ENCODE results near the gene ELOA. TPM values are rescaled to one million over a fixed set of nuclear protein-coding genes. Genes with fewer than 3 reads are reported as not detected.
A peak's percentile ranks its signal among the peaks of the same experiment; 100 is the strongest.

ELOA gene
- total and polyA plus RNA-seq, 2 of the 13 experiments (the other 11 are each of a cell fraction or from before 2014, with no cell fraction given), result 14.2 to 28.5 TPM

DNA sequence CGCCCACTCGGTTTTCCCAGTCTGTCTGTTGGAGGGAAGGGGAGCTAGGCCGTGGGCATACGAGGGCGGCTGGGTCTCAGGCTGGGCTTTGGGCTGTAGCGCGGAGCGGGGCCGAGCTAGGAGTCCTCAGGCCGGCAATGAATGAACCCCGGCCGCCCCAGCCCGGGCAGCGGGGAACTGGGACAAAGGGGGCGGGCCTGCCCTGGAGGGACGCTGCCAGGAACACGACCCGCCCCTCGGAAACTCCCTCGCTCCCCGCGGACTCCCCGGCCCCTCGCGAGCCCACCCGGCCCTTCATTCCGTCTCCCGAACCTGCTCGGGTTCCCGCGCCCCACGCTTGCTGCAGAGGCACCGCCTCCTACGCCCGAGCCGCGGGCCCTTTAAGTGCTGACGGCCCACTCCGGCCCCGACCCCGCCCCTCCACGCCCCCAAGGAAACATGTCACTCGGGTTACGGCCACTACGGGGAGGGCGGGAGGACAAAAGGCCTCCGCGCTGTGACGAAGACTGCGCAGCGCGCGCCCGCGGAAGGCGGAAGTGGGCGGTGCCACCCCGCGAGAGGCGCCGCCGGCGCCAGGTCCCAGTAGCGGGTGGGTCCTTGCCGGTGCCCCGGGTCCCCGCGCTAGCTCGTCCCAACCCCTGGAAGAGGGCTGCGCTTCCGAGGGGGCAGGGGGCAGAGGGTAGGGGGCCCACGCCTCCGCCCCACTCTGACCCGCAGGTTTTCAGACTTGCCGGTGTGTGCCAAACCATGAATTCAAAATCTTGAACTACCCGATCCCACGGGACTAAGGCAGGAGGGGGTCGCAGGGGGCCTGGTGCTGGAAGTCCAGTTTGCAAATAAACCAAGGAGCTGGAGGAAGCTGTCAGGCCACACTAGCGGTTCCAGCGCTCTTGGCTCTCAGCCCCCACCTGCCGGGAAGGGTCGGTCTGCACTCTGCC is 57.4 kb downstream of the ELOA start, which contains the start of gene GALE (continued):
- TF ChIP-seq, protein P1, sequence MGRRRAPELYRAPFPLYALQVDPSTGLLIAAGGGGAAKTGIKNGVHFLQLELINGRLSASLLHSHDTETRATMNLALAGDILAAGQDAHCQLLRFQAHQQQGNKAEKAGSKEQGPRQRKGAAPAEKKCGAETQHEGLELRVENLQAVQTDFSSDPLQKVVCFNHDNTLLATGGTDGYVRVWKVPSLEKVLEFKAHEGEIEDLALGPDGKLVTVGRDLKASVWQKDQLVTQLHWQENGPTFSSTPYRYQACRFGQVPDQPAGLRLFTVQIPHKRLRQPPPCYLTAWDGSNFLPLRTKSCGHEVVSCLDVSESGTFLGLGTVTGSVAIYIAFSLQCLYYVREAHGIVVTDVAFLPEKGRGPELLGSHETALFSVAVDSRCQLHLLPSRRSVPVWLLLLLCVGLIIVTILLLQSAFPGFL (CRISPR knock-in tag; IDR thresholded peaks at IDR 0.05), result no peak
- TF ChIP-seq ZNF510 (CRISPR knock-in tag; IDR thresholded peaks at IDR 0.05; ENCODE audit: low read depth) (no peak), ZFP36L2 (CRISPR knock-in tag; IDR thresholded peaks at IDR 0.05) (no peak), ZNF616 (CRISPR knock-in tag; IDR thresholded peaks at IDR 0.05; ENCODE audit: low read depth) (no peak), SRY (CRISPR knock-in tag; IDR thresholded peaks at IDR 0.05) (peak; percentile 88), HOXD1 (CRISPR knock-in tag; IDR thresholded peaks at IDR 0.05) (no peak; the same call in 1 of the 2 replicates), ZFX (CRISPR knock-in tag; IDR thresholded peaks at IDR 0.05; ENCODE audit: low read depth) (peak; percentile 65), ZNF704 (CRISPR knock-in tag; IDR thresholded peaks at IDR 0.05; ENCODE audit: borderline replicate concordance) (peak; percentile 15; the same call in 1 of the 2 replicates), PCBP2 (optimal IDR thresholded peaks at IDR 0.05; ENCODE audit: low read depth, low read length, poor library complexity, severe bottlenecking) (no peak), ZNF761 (CRISPR knock-in tag; conservative IDR thresholded peaks at IDR 0.05) (peak; percentile 46; the same call in 1 of the 2 replicates), ZNF329 (CRISPR knock-in tag; IDR thresholded peaks at IDR 0.05; ENCODE audit: low read depth) (peak; percentile 70; the same call in 1 of the 2 replicates), ZMYM4 (CRISPR knock-in tag; IDR thresholded peaks at IDR 0.05) (peak; percentile 75; the same call in 1 of the 2 replicates)
- TF ChIP-seq, protein P2, sequence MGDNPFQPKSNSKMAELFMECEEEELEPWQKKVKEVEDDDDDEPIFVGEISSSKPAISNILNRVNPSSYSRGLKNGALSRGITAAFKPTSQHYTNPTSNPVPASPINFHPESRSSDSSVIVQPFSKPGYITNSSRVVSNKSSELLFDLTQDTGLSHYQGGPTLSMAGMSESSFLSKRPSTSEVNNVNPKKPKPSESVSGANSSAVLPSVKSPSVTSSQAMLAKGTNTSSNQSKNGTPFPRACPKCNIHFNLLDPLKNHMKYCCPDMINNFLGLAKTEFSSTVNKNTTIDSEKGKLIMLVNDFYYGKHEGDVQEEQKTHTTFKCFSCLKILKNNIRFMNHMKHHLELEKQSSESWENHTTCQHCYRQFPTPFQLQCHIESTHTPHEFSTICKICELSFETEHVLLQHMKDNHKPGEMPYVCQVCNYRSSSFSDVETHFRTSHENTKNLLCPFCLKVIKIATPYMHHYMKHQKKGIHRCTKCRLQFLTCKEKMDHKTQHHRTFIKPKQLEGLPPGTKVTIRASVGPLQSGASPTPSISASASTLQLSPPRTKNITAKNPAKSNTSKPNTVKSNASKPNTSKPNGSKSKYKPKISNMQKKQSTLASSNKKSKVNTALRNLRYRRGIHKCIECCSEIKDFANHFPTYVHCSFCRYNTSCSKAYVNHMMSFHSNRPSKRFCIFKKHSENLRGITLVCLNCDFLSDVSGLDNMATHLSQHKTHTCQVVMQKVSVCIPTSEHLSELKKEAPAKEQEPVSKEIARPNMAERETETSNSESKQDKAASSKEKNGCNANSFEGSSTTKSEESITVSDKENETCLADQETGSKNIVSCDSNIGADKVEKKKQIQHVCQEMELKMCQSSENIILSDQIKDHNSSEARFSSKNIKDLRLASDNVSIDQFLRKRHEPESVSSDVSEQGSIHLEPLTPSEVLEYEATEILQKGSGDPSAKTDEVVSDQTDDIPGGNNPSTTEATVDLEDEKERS (CRISPR knock-in tag; IDR thresholded peaks at IDR 0.05), result peak; percentile 67; the same call in 1 of the 2 replicates
- TF ChIP-seq, protein P3, sequence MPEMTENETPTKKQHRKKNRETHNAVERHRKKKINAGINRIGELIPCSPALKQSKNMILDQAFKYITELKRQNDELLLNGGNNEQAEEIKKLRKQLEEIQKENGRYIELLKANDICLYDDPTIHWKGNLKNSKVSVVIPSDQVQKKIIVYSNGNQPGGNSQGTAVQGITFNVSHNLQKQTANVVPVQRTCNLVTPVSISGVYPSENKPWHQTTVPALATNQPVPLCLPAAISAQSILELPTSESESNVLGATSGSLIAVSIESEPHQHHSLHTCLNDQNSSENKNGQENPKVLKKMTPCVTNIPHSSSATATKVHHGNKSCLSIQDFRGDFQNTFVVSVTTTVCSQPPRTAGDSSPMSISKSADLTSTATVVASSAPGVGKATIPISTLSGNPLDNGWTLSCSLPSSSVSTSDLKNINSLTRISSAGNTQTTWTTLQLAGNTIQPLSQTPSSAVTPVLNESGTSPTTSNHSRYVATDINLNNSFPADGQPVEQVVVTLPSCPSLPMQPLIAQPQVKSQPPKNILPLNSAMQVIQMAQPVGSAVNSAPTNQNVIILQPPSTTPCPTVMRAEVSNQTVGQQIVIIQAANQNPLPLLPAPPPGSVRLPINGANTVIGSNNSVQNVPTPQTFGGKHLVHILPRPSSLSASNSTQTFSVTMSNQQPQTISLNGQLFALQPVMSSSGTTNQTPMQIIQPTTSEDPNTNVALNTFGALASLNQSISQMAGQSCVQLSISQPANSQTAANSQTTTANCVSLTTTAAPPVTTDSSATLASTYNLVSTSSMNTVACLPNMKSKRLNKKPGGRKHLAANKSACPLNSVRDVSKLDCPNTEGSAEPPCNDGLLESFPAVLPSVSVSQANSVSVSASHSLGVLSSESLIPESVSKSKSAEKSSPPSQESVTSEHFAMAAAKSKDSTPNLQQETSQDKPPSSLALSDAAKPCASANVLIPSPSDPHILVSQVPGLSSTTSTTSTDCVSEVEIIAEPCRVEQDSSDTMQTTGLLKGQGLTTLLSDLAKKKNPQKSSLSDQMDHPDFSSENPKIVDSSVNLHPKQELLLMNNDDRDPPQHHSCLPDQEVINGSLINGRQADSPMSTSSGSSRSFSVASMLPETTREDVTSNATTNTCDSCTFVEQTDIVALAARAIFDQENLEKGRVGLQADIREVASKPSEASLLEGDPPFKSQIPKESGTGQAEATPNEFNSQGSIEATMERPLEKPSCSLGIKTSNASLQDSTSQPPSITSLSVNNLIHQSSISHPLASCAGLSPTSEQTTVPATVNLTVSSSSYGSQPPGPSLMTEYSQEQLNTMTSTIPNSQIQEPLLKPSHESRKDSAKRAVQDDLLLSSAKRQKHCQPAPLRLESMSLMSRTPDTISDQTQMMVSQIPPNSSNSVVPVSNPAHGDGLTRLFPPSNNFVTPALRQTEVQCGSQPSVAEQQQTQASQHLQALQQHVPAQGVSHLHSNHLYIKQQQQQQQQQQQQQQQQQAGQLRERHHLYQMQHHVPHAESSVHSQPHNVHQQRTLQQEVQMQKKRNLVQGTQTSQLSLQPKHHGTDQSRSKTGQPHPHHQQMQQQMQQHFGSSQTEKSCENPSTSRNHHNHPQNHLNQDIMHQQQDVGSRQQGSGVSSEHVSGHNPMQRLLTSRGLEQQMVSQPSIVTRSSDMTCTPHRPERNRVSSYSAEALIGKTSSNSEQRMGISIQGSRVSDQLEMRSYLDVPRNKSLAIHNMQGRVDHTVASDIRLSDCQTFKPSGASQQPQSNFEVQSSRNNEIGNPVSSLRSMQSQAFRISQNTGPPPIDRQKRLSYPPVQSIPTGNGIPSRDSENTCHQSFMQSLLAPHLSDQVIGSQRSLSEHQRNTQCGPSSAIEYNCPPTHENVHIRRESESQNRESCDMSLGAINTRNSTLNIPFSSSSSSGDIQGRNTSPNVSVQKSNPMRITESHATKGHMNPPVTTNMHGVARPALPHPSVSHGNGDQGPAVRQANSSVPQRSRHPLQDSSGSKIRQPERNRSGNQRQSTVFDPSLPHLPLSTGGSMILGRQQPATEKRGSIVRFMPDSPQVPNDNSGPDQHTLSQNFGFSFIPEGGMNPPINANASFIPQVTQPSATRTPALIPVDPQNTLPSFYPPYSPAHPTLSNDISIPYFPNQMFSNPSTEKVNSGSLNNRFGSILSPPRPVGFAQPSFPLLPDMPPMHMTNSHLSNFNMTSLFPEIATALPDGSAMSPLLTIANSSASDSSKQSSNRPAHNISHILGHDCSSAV (CRISPR knock-in tag; IDR thresholded peaks at IDR 0.05; ENCODE audit: borderline replicate concordance), result no peak; the same call in 1 of the 2 replicates
